ENCODE measurements around the gene FAF1.

The FAF1 gene

DNA sequence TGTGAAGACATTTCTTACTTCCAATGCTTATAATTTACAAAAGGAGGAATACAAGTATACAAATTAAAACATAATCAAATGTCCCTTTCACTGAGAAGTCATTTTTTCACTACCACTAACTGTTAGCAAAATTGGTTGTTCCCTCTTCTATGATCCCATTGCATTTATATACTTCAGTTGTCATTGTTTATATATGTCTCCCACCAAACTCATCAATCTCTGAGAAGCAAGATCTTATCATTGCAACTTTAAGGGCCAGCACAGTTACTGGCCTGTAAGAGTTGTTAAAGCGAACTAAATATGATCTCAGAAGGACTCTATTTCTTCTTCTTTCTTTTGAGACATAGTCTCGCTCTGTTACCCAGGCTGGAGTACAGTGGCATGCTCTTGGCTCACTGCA, 313.5 kb downstream of the FAF1 start (continued):
- TF ChIP-seq, protein P1, sequence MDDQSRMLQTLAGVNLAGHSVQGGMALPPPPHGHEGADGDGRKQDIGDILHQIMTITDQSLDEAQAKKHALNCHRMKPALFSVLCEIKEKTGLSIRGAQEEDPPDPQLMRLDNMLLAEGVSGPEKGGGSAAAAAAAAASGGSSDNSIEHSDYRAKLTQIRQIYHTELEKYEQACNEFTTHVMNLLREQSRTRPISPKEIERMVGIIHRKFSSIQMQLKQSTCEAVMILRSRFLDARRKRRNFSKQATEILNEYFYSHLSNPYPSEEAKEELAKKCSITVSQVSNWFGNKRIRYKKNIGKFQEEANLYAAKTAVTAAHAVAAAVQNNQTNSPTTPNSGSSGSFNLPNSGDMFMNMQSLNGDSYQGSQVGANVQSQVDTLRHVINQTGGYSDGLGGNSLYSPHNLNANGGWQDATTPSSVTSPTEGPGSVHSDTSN (CRISPR knock-in tag; IDR thresholded peaks at IDR 0.05) = no peak
- TF ChIP-seq, protein P2, sequence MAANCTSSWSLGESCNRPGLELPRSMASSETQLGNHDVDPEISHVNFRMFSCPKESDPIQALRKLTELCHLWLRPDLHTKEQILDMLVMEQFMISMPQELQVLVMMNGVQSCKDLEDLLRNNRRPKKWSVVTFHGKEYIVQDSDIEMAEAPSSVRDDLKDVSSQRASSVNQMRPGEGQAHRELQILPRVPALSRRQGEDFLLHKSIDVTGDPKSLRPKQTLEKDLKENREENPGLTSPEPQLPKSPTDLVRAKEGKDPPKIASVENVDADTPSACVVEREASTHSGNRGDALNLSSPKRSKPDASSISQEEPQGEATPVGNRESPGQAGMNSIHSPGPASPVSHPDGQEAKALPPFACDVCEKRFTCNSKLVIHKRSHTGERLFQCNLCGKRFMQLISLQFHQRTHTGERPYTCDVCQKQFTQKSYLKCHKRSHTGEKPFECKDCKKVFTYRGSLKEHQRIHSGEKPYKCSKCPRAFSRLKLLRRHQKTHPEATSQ (tag by site-specific recombination; IDR thresholded peaks at IDR 0.05) = no peak
- no peak for TF ChIP-seq ZNF843 (tag by site-specific recombination; IDR thresholded peaks at IDR 0.05)
- TF ChIP-seq ZNF530 (tag by site-specific recombination; IDR thresholded peaks at IDR 0.05; ENCODE audit: low read depth) = no peak
- TF ChIP-seq, protein P3, sequence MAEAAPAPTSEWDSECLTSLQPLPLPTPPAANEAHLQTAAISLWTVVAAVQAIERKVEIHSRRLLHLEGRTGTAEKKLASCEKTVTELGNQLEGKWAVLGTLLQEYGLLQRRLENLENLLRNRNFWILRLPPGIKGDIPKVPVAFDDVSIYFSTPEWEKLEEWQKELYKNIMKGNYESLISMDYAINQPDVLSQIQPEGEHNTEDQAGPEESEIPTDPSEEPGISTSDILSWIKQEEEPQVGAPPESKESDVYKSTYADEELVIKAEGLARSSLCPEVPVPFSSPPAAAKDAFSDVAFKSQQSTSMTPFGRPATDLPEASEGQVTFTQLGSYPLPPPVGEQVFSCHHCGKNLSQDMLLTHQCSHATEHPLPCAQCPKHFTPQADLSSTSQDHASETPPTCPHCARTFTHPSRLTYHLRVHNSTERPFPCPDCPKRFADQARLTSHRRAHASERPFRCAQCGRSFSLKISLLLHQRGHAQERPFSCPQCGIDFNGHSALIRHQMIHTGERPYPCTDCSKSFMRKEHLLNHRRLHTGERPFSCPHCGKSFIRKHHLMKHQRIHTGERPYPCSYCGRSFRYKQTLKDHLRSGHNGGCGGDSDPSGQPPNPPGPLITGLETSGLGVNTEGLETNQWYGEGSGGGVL (tag by site-specific recombination; IDR thresholded peaks at IDR 0.05) = no peak
- TF ChIP-seq ZNF560 (tag by site-specific recombination; IDR thresholded peaks at IDR 0.05; ENCODE audit: borderline replicate concordance) = no peak

DNA sequence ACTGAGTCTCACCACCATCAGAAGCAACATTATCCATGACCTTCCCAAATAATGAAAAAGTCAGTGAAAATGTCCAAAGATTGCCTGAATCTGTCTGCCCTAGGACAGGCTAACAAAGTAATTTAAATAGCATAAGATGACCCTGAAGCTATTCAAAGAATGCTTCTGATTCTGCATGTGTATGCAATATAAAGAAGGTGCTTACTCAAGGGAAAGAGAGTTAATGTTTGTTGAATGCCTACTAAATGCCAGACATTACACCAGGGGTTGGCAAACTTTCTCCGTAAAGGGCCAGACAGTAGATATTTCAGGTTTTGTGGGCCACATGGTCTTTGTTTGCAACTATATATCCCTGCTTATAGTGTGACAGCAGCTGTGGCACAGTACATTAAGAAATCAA, 314.9 kb downstream of the FAF1 start:
- Histone ChIP-seq H3K36me3 (ENCODE audit: control insufficient read depth in 2 of 2, insufficient read depth in 1 of 2, low read length in 2 of 2) (no peaks in the 10 kb centered on the region), H3K4me1 (ENCODE audit: control insufficient read depth, insufficient read depth, low read length) (peaks cover 3% of the 10 kb centered on the region; the same call in 1 of the 2 replicates), H3K27ac (ENCODE audit: extremely low read depth, low read depth, low read length) (no peak overlapping the region), H3K9me3 (ENCODE audit: control insufficient read depth, insufficient read depth, low read depth, low read length) (no peaks in the 10 kb centered on the region), H3K4me3 (ENCODE audit: low read depth, low read length) (no peak overlapping the region)
- ChIA-PET POLR2A (no interaction called here), CTCF (no interaction called here)
- TF ChIP-seq ZSCAN30 (tag by site-specific recombination; IDR thresholded peaks at IDR 0.05) = no peak
- no peak for TF ChIP-seq ZNF311 (tag by site-specific recombination; IDR thresholded peaks at IDR 0.05; ENCODE audit: borderline replicate concordance)
- TF ChIP-seq, protein P4, sequence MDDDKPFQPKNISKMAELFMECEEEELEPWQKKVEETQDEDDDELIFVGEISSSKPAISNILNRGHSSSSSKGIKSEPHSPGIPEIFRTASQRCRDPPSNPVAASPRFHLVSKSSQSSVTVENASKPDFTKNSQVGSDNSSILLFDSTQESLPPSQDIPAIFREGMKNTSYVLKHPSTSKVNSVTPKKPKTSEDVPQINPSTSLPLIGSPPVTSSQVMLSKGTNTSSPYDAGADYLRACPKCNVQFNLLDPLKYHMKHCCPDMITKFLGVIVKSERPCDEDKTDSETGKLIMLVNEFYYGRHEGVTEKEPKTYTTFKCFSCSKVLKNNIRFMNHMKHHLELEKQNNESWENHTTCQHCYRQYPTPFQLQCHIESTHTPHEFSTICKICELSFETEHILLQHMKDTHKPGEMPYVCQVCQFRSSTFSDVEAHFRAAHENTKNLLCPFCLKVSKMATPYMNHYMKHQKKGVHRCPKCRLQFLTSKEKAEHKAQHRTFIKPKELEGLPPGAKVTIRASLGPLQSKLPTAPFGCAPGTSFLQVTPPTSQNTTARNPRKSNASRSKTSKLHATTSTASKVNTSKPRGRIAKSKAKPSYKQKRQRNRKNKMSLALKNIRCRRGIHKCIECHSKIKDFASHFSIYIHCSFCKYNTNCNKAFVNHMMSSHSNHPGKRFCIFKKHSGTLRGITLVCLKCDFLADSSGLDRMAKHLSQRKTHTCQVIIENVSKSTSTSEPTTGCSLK (tag by site-specific recombination; IDR thresholded peaks at IDR 0.05) = no peak
- no peak for TF ChIP-seq ZNF426 (tag by site-specific recombination; IDR thresholded peaks at IDR 0.05)
- no peak for TF ChIP-seq ZNF558 (tag by site-specific recombination; IDR thresholded peaks at IDR 0.05)
- TF ChIP-seq ZNF521 (tag by site-specific recombination; IDR thresholded peaks at IDR 0.05) = no peak
- no peak for TF ChIP-seq ZNF776 (tag by site-specific recombination; IDR thresholded peaks at IDR 0.05; ENCODE audit: borderline replicate concordance)
- no peak for TF ChIP-seq ZNF138 (tag by site-specific recombination; IDR thresholded peaks at IDR 0.05; ENCODE audit: borderline replicate concordance)
- TF ChIP-seq ZNF394 (tag by site-specific recombination; IDR thresholded peaks at IDR 0.05; ENCODE audit: borderline replicate concordance) = no peak
- TF ChIP-seq, protein P1 (CRISPR knock-in tag; IDR thresholded peaks at IDR 0.05) = no peak
- no peak for TF ChIP-seq ZNF354C (tag by site-specific recombination; IDR thresholded peaks at IDR 0.05; ENCODE audit: borderline replicate concordance, low read depth)

All from HEK293 (cell line).